Pancreas (tissue), 10 donors: ENCODE measurements around the gene LHFPL3. TPM values are rescaled to one million over a fixed set of nuclear protein-coding genes. Genes with fewer than 3 reads are reported as not detected.

Experiments used
- ATAC-seq, 4 donors: fragments of 200-7000 bp; cut with Tn5 transposase; one replicate each; pipeline versions ENCODE4 v1.8.0 to v1.9.1; 2020; ENCODE audit warnings: mild to moderate bottlenecking in 4 of 4, moderate library complexity in 4 of 4
- DNase-seq, 6 donors: peaks; one replicate each; pipeline ENCODE4 v3.0.0-alpha.2; 2020
- FAIRE-seq: peaks from 2 replicates; lab custom pipeline; 2012; peaks lifted over from hg19 to GRCh38; lab: Jason Lieb, UNC
- H3K27ac ChIP-seq, 4 donors: fragments of 200-600 bp; sonication (generic); 1 replicate in 3 of 4; 2 replicates in 1 of 4; pipeline versions ENCODE4 v1.5.0 to v1.8.0; 2020
- H3K27me3 ChIP-seq, 4 donors: fragments of 200-600 bp; one replicate each; pipeline ENCODE4 v1.8.0; 2021
- H3K36me3 ChIP-seq, 3 donors: fragments of 200-600 bp; sonication (generic) in 1 of 3; one replicate each; pipeline versions ENCODE4 v1.5.0 to v1.8.0; 2020 to 2021
- H3K4me1 ChIP-seq, 3 donors: fragments of 200-600 bp; one replicate each; pipeline ENCODE4 v1.8.0; 2021
- H3K4me3 ChIP-seq, 4 donors: fragments of 200-600 bp; sonication (generic) in 2 of 4; one replicate each; pipeline versions ENCODE4 v1.5.0 to v1.8.0; 2020 to 2021
- H3K9me3 ChIP-seq, 4 donors: fragments of 200-600 bp; one replicate each; pipeline ENCODE4 v1.8.0; 2021
- WGBS, 2 donors: extraction: QIAGEN DNeasy Blood & Tissue Kit; methylation state at CpG; one replicate each; pipeline ENCODE4 v1.1.7; 2013; 5-methylcytosine and 5-hydroxymethylcytosine counted together
- intact Hi-C, 3 donors: fragments of 100-400 bp; cut with DNase I; formaldehyde crosslinking; loops; one replicate each; pipeline versions ENCODE4 v1.11.1 to v1.14.2; 2022
- polyA plus RNA-seq, 2 donors: library from polyadenylated mRNA; stranded (reverse); fragments of 200-250 nt; gene quantifications; one replicate each; pipeline ENCODE4 v1.2.3, GENCODE V29; 2013
- total RNA-seq, 6 donors: library from RNA; stranded (reverse); fragmentation: NEBNext Ultra II Directional in 4 of 6; extraction: Animal tissue kit (Norgen Biotek cat#: 25700) in 4 of 6; gene quantifications; one replicate each; pipeline versions ENCODE4 v1.2.1 to v1.2.4, GENCODE V29; 2021 to 2023
- TF ChIP-seq, protein P1 (sequence below), 4 donors: fragments of 200-600 bp; sonication (generic) in 3 of 4; IDR thresholded peaks; one replicate each; pipeline versions ENCODE4 v1.5.0 to v1.8.0; 2021; ENCODE audit warnings: antibody characterized with exemption in 4 of 4
- donor health status: healthy with polysubstance abuse.
- donor health status: DM: no; HTN: no; CAD: no; lungs with moderate emphysema.
- donor health status: DM: no; HTN: no; CAD: no.
- donor health status: control.
- donor health status: control.
- donor health status: Bipolar disorder and iron deficiency.
- donor health status: DM: yes; HTN: yes; CAD: no.
- donor health status: DM: no; HTN: no; CAD: no.
- donor health status: DM: no; HTN: no; CAD: no.
- donor health status: DM: yes; HTN: yes; CAD: no.

Gene LHFPL3
- total and polyA plus RNA-seq, 8 donors: not detected

DNA sequence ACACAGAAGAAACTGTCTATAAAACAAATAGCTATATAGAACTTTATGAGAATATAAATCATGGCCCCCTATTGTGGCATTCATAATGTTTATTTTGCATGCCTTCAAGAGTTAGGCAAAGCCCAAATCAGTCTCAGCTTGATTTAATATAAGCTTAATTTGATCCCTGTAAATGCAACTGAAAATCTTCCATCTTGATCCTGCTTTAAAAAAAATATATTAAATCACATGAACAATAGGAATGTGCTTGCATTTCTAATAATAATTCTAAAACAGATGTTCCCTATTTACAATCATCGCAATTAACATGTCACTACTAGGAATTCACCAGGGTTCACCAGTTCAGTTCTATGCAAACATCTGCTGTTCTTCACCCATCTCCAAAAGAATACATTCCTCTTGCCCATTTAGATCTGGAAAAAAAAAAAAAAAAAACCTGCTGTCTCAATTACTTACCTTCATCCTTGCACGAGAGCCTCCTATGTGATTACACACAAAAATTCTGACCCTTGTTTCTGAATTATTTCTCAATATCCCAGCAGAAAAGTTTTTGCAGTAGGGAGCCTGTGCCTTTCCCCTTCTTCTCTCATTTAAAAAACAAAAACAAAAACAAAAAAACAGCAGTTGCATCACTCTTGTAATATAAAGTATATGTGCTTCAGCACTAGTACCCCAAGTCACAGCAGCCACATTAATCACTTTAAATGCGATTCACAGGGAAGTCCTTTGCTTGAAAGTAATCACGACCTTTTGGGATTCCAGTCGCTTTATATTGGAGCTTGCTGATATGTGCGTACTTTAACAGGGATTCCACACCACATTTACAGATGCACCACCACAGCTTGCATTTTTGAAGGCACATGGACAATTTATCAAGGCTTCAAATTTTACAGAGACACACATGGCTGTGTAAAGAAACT is 490.8 kb downstream of the LHFPL3 start:
- no peaks in the 10 kb centered on the region for H3K36me3 ChIP-seq
- intact Hi-C loops: no loop called here
- DNase-seq (no peak), ATAC-seq (no peak), FAIRE-seq (no peak)
- 56 to 60% methylated on average over 6 of the region's 6 CpGs for WGBS, 2 donors
- no peak overlapping the region for H3K4me3 ChIP-seq
- H3K4me1 ChIP-seq: no peaks in the 10 kb centered on the region
- no peaks in the 10 kb centered on the region for H3K9me3 ChIP-seq
- TF ChIP-seq, protein P1, sequence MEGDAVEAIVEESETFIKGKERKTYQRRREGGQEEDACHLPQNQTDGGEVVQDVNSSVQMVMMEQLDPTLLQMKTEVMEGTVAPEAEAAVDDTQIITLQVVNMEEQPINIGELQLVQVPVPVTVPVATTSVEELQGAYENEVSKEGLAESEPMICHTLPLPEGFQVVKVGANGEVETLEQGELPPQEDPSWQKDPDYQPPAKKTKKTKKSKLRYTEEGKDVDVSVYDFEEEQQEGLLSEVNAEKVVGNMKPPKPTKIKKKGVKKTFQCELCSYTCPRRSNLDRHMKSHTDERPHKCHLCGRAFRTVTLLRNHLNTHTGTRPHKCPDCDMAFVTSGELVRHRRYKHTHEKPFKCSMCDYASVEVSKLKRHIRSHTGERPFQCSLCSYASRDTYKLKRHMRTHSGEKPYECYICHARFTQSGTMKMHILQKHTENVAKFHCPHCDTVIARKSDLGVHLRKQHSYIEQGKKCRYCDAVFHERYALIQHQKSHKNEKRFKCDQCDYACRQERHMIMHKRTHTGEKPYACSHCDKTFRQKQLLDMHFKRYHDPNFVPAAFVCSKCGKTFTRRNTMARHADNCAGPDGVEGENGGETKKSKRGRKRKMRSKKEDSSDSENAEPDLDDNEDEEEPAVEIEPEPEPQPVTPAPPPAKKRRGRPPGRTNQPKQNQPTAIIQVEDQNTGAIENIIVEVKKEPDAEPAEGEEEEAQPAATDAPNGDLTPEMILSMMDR (IDR thresholded peaks at IDR 0.05): no peak
- H3K27me3 ChIP-seq: no peaks in the 10 kb centered on the region
- H3K27ac ChIP-seq: no peak overlapping the region

DNA sequence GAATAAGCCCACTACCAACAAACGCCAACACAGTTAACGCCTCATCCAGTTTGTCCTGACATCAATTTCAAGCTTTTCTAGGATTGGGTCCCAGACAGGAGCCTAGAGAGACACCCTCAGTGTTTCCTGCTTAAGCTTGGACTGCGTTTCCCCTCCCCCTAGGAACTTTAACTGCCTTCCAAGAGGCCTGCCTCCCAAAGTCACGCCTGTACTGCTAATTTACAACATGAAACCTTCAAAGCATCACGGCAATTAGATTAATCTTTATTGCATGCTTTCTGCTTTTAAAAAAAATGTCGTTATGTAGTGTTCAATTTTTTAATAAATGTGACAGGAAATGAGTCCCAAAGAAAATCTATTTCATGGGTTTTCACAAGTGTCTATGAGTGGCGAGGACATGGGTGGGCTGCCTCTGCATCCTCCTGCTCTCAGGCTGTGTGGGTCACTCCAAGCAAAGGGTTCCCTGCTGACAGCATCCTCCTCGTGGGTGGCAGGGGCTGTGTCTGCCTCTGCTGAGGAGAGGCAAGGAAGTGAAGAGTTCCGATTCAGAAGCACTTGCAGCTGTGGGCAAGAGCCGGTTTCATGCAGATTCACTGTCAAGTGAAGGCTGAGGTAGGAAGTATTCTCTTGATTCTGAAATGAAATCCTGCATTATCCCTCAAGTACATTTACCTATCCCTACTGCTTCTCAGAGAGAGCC is 492.6 kb downstream of the LHFPL3 start:
- H3K27me3 ChIP-seq: no peaks in the 10 kb centered on the region
- TF ChIP-seq, protein P1 (IDR thresholded peaks at IDR 0.05): no peak
- intact Hi-C loops: no loop called here
- H3K27ac ChIP-seq: no peak overlapping the region
- H3K4me3 ChIP-seq: no peak overlapping the region
- DNase-seq (no peak), ATAC-seq (no peak), FAIRE-seq (no peak)
- 59 to 68% methylated on average over 10 of the region's 10 CpGs for WGBS, 2 donors
- no peaks in the 10 kb centered on the region for H3K36me3 ChIP-seq
- no peaks in the 10 kb centered on the region for H3K4me1 ChIP-seq
- H3K9me3 ChIP-seq: no peaks in the 10 kb centered on the region

DNA sequence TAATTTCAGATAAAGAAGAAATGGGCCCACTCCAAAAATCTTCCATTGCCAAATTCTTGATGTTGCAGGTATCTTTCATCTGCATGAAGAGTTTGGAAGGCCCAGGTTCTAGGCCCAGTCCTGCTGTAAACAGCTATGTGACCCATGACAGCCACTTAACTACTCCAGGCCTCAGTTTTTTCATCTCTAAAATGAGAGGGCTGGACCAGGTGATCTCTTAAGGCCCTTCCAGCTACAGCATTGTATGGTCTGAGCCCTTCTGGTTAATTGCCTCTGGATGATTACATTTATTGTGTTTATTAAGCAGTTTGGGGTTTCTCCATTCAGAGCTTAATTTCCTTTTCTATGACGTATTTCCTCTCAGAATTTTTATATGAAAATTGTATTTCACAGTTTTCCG is 494.8 kb downstream of the LHFPL3 start:
- no peak for DNase-seq
- Histone ChIP-seq H3K9me3 (no peaks in the 10 kb centered on the region), H3K36me3 (no peaks in the 10 kb centered on the region), H3K27ac (no peak overlapping the region), H3K4me1 (no peaks in the 10 kb centered on the region), H3K27me3 (no peaks in the 10 kb centered on the region), H3K4me3 (no peak overlapping the region)
- no peak for ATAC-seq
- TF ChIP-seq, protein P1 (IDR thresholded peaks at IDR 0.05): no peak
- intact Hi-C loops: no loop called here
- FAIRE-seq: no peak
- WGBS, 2 donors: 96 to 98% methylated on average over 2 of the region's 2 CpGs

DNA sequence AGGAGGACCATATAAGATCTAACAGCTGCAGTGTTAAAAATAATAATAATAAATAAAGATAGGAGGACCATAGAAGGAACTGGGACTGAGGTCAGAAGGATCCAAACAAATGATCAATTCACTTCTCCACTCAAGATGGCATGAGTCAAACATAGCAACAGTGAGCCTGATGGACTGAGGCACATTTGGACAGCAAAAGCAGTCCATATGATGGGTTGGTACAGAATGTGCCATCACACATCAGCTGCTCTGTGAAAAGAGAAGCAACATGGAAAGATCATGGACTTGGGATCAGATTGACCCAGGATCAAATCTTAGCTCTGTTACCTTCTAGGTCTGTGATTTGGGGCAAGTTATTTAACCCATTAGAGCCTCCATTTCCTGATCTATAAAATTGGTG is 496.7 kb downstream of the LHFPL3 start:
- Histone ChIP-seq H3K36me3 (no peaks in the 10 kb centered on the region), H3K9me3 (no peaks in the 10 kb centered on the region), H3K4me1 (no peaks in the 10 kb centered on the region), H3K4me3 (no peak overlapping the region), H3K27me3 (no peaks in the 10 kb centered on the region), H3K27ac (no peak overlapping the region)
- intact Hi-C loops: no loop called here
- no peak for DNase-seq
- TF ChIP-seq, protein P1 (IDR thresholded peaks at IDR 0.05): no peak
- ATAC-seq: no peak
- no peak for FAIRE-seq
